Measurements from ENCODE around the gene MAF. TPM values are rescaled to one million over a fixed set of nuclear protein-coding genes. Genes with fewer than 3 reads are reported as not detected.

MAF gene
- total RNA-seq, 1 experiment from 2014 or later = 4.9 TPM

DNA sequence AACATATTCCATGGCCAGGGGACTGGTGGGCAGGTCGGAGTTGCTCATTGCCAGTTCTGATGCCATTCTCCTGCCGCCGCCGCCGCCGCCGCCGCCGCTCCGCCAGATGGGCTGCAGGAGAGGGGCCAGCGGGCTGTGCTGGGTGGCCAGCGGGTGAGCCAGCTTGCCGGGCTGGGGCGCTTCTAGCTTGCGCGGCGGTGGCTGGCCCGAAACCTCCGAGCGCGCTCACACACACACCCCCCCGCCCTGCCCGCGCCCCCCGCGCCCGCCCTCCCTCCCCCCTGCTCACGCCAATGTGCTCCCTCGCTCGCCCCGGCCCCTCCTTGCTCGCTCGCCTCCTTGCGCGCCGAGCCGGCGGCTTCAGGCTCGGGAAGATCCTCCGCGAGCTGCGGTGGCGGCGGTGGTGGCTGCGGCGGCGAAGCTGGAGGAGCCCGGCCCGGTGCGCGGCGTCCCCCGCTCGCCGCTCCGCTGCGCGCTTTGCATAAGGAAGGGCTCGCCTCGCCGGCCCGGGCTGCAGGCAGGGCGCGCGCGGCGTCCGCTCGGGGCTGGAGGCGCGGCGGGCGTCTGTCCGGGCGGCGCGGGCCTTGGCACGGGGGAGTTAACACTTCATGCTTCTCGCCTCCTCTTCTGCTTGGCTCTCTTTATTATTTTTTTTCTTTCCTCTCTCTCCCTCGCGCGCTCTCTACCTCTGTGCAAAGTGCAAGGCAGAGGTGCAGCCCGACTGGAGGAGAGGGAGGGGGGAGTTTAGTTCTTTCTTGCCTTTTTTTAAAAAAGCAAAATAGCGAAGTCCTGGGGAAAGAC, 500 bp downstream of the MAF start:
- no peak overlapping the region for H2AK5ac ChIP-seq (ENCODE audit: insufficient read length, low read length)
- no peak overlapping the region for H4K91ac ChIP-seq (ENCODE audit: insufficient read length, low read depth, low read length)
- H3K18ac ChIP-seq (ENCODE audit: insufficient read length, low read depth, low read length) = no peak overlapping the region
- Mint-ChIP-seq H3K27me3 (ENCODE audit: low read depth) (peaks cover 20% of the 10 kb centered on the region), H3K9me3 (no peaks in the 10 kb centered on the region), H3K27ac (peak overlapping the region; percentile 44 to 87 (median 84); a peak in 3 of 7 replicates), H3K36me3 (ENCODE audit: insufficient read depth in 1 of 3, low read depth in 3 of 3) (no peaks in the 10 kb centered on the region; a peak in 2 of 7 replicates), H3K4me1 (peaks cover 30 to 35% of the 10 kb centered on the region in 2 experiments), H3K4me3 (peak overlapping the region; percentile 73 to 96)
- H3K23ac ChIP-seq (ENCODE audit: insufficient read length, low read depth, low read length) = no peak overlapping the region
- H3K9ac ChIP-seq (ENCODE audit: extremely low read depth, insufficient read length, low read length) = no peak overlapping the region
- H3K27ac ChIP-seq (ENCODE audit: insufficient read length, low read depth, low read length) = no peak overlapping the region
- no peak overlapping the region for H3K4ac ChIP-seq (ENCODE audit: low read depth, low read length)
- H3T11ph ChIP-seq (ENCODE audit: low read length) = no peak overlapping the region
- H3K9me3 ChIP-seq (ENCODE audit: control insufficient read depth, low read depth, low read length) = no peaks in the 10 kb centered on the region
- no peaks in the 10 kb centered on the region for H4K20me1 ChIP-seq (ENCODE audit: control insufficient read depth, insufficient read depth, insufficient read length)
- peak overlapping the region; percentile 92 for H3K4me2 ChIP-seq (ENCODE audit: insufficient read depth, insufficient read length, low read length)
- H2BK15ac ChIP-seq (ENCODE audit: low read depth, low read length) = no peak overlapping the region
- DNase-seq = peak; percentile 67
- peaks cover 20% of the 10 kb centered on the region for H3K23me2 ChIP-seq (ENCODE audit: insufficient read length, low read depth, low read length, poor library complexity, severe bottlenecking)
- TF ChIP-seq CTCF (conservative IDR thresholded peaks at IDR 0.05) = no peak
- H3K79me1 ChIP-seq (ENCODE audit: insufficient read depth, low read depth, low read length, poor library complexity, severe bottlenecking) = no peaks in the 10 kb centered on the region
- H3K4me1 ChIP-seq (ENCODE audit: insufficient read depth, low read length) = no peaks in the 10 kb centered on the region
- no peak overlapping the region for H2AFZ ChIP-seq (ENCODE audit: low read length)
- H2BK120ac ChIP-seq (ENCODE audit: low read depth, low read length, poor library complexity, severe bottlenecking) = no peak overlapping the region
- no peak overlapping the region for H3K14ac ChIP-seq (ENCODE audit: insufficient read depth, low read length)
- H2BK5ac ChIP-seq (ENCODE audit: insufficient read length, low read length) = no peak overlapping the region
- H3K56ac ChIP-seq (ENCODE audit: insufficient read length, low read depth, low read length) = no peak overlapping the region
- no peak overlapping the region for H2BK12ac ChIP-seq (ENCODE audit: insufficient read length, low read depth, low read length)
- no CpG with 5 or more reads among the region's 84 CpGs for WGBS (ENCODE audit: extremely low coverage, insufficient read length, low lambda C conversion rate)
- H3K27me3 ChIP-seq (ENCODE audit: insufficient read depth, low read length) = no peaks in the 10 kb centered on the region; the same call in 1 of the 2 replicates
- H2BK20ac ChIP-seq (ENCODE audit: low read depth, low read length, poor library complexity, severe bottlenecking) = no peak overlapping the region
- no peak overlapping the region for H4K8ac ChIP-seq (replicated peaks; ENCODE audit: insufficient read length, low read depth, low read length)
- no peaks in the 10 kb centered on the region for H3K79me2 ChIP-seq (ENCODE audit: insufficient read depth, low read length)
- no peak overlapping the region for H4K5ac ChIP-seq (ENCODE audit: insufficient read length, low read depth, low read length)
